ENCODE data around the gene PPM1L.

PPM1L gene

DNA sequence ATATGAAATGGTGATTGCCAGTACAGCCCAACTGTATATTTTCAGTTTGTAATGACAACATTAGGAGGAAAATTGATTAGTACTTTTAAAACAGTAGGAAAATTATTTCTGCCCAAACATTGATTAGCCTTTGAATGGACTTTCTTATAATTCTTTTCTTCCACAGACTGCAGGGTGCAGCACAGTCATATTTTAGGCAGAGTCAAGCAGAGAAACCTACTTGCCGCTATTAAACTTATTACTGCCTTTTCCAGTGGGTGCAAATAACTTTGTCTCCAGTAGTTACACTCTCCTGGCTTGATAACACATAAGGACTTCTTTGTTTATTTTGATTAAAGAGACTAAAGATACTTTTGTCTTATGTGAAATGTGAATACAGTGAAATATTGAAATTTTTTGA is 85.4 kb downstream of the PPM1L start:
- DNase-seq (ENCODE audit: extremely low read depth, low read depth), result no peak
- no peak for TF ChIP-seq CTCF (IDR thresholded peaks at IDR 0.05; ENCODE audit: low read depth, low read length)

DNA sequence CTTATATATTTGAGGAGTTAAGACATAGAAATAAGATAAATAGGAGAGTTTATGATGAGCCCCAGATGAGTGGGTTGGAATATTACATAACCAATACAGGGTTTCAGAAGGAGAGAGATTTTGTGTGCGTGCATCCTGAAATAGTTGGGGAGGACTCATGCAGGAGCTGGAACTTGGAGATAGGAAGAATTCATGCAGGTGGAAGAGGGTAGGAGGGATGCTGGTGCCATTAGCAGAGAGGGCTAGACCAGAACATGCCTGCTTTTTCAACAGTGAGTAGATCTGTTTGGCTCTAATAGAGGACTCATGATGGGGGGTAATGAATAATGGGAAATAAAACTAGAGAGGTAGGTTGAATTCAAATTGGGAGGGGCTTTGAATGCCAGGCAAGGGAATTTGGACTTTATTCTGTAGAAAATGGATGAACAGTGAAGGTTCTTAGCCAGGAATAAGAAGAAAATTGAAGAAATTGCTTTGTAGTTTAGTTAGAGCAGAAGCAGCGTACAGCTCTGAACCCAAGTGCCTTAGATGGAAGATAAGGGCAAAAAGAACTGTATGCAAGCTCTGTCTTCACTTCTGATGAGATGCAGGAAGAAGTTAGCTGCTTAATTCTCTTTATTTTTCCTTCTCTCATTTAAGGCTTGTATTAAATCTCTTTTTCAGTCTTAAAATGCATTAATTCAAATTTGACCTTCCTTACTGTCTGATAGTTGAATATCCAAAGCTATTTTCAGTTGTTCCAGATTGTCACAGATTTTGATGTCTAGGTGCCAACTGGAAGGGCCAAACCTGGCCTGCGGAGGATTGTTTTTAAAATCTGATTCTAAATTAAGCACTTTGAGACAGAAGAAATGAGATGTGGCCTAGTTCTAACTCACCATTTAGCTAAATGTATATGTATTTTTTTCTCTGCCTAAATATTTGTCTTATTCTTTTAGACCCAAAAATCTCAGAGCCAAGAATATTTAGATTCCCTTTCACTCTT is 86.3 kb downstream of the PPM1L start:
- no peak for TF ChIP-seq CTCF (IDR thresholded peaks at IDR 0.05; ENCODE audit: low read depth, low read length)
- no peak for DNase-seq (ENCODE audit: extremely low read depth, low read depth)

DNA sequence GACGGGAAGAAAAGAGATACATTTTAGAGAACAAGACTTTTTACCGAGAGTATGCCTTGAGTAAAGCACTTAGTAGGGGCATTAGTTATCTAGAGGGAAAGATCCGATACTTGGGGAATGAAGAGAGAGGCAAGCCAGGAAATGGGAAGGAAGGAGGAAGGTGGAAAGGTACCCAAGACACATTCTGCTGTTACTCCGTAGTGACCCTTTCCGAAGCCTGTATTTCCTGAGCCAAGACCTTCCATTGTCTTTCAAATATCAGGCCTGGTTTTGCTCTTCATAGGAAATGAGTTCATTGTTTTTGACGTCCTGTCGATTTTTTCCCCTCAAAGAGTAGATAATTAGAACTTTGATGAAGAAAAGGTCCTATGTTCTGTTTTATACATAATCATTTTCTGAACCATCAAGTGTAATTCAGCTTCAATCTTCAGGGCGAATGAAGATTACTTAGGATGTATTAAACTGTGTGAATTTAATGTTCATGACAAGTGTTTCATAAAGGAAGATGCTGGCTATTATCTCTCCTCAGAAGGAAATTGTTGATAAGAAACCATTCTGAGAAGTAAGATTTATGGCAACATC is 95.7 kb downstream of the PPM1L start:
- no peak for DNase-seq (ENCODE audit: extremely low read depth, low read depth)
- TF ChIP-seq CTCF (IDR thresholded peaks at IDR 0.05; ENCODE audit: low read depth, low read length), result no peak

- no peak for DNase-seq (ENCODE audit: extremely low read depth, low read depth)
- no peak for TF ChIP-seq CTCF (IDR thresholded peaks at IDR 0.05; ENCODE audit: low read depth, low read length)
These were observed 96.8 kb downstream of the PPM1L start for GRCh38 chr3:160852856-160853255.

DNA sequence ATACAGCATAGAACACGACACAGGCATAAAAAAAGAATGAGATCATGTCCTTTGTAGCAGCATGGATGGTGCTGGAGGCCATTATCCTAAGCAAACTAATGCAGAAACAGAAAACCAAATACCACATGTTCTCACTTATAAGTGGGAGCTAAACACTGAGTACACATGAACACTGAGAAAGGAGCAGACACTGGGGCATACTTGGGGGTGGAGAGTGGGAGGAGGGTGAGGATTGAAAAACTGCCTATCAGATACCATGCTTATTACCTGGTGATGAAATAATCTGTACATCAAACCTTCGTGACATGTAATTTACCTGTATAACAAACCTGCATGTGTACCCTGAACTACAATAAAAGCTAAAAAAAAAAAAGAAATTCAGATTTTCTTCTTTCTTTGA is 100.4 kb downstream of the PPM1L start:
- DNase-seq (ENCODE audit: extremely low read depth, low read depth), result no peak
- no peak for TF ChIP-seq CTCF (IDR thresholded peaks at IDR 0.05; ENCODE audit: low read depth, low read length)

DNA sequence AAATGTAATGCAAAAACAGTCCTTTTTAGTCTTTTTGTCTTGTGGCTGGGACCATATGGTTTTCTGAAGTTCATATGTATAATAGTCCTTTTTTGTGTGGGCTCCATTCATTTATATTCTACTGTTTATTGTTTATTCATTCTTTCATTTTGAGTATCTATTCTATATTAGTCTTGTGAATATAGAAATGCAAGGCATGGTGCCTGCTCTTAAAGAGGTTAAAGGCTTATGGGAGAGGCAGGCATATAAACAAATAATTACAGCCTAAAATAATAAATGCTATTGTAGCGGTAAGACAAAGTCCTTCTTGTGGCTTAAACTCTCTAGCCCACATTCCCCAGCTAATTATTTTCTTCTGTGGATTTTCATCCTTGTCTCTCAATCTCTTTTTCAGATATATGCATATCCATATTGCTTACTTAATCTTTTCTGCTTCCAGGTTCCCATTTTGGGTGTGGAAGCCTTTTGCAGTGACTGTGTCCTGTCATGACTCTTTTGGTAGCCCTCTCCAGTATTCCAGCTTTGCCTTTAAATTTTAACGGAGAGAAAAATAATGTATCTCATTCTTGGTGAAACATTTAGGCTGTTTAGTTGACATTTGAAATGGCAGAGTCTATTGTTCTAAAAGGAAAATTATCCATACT is 101.6 kb downstream of the PPM1L start:
- no peak for TF ChIP-seq CTCF (IDR thresholded peaks at IDR 0.05; ENCODE audit: low read depth, low read length)

GRCh38 chr3:160860346-160860745 is 104.3 kb downstream of the PPM1L start:
- no peak for TF ChIP-seq CTCF (IDR thresholded peaks at IDR 0.05; ENCODE audit: low read depth, low read length)
- DNase-seq (ENCODE audit: extremely low read depth, low read depth), result no peak

More for the DNA sequence above, 101.6 kb downstream of the PPM1L start:
- no peak for DNase-seq (ENCODE audit: extremely low read depth, low read depth)

Data from AG09319 (cell line).